HG02588 (cell line): ENCODE results near the gene SHB.
A peak's percentile ranks its signal among the peaks of the same experiment; 100 is the strongest.
"Not testable (repeated sequence)": the region's sequence is repeated elsewhere in the genome, so short reads cannot be mapped to it uniquely, and the experiment has no call there.

ENCODE experiments used
- ATAC-seq: cut with Tn5 transposase; IDR thresholded peaks from one replicate; pipeline ENCODE4 v1.9.1; 2021; ENCODE audit warnings: mild to moderate bottlenecking, moderate library complexity; ENCODE audit not compliant: unreplicated experiment

Gene SHB

DNA sequence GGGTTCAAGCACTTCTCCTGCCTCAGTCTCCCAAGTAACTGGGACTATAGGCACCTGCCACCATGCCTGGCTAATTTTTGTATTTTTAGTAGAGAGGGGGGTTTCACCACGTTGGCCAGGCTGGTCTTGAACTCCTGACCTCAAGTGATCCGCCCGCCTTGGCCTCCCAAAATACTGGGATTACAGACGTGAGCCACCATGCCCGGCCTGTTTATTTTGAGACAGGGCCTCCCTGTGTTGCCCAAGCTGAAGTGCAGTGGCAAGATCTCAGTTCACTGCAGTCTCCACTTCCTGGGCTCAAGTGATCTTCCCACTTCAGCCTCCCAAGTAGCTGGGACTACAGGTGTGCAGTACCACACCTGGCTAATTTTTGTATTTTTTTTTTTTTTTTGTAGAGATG, 159.2 kb downstream of the SHB start:
- not testable (repeated sequence) for ATAC-seq

GRCh38 chr9:37909326-37909725, 159.7 kb downstream of the SHB start:
- no peak for ATAC-seq

DNA sequence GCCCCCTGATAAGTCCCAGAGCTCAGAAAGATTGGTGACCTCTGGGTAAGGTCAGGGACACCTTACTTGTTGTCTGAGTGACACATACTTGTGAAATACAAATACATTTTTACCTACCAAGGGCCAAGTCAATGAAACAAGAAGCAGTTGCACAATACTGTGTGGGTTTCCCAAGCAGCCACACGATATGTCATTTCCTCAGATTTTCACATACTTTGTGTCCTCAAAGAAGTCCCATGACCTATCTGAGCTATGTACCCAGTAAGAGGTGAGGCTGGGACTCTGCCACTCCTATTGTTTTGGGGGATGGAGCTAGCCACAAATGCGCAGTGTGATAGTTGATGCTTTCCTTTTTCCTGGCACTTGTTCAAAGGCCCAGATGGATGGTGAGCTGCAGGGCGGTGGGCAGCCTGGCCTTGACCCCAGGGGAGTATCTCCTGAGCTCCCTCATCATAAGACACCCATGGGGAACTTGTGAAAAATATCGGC, 160.3 kb downstream of the SHB start:
- no peak for ATAC-seq

DNA sequence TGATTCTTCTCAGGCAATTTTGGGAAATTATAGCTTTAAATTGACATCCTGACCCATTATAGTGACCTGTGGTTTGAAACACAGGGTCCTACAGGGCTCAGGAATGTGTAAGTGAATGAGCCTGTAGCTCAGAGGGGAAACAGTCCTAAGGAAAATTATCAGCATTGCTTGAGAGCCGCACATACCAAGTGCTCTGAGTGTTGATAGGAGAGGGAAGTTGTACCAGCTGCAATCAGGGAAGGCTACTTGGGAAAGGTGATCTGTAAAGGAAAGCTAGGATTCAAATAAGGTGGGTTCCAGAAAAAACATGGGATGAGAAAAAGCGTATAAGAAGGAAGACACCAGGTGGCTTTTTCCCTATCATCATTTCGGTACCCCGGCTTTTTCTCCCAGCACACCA, 160.7 kb downstream of the SHB start:
- no peak for ATAC-seq

GRCh38 chr9:37906312-37907239, 162.5 kb downstream of the SHB start:
- ATAC-seq: no peak

DNA sequence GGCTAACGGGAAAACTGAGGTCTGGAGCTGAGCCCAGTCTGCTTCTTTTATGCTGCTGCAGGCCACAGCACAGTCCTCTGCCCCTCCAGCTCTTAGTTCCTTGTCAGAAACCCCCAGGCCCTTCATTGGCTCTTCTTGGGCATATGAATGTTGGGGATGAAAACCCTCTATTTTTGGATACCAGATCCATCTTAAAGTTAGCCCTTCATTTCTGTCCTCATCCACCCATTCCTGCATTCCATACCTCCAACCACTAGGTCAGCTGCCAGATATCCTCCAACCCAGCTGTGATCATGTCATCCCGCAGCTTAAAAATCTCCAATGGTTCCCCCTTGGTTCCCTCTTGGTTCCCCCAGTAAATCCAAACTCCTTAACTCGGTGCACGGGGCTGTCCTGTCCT, 163.3 kb downstream of the SHB start:
- ATAC-seq: no peak

DNA sequence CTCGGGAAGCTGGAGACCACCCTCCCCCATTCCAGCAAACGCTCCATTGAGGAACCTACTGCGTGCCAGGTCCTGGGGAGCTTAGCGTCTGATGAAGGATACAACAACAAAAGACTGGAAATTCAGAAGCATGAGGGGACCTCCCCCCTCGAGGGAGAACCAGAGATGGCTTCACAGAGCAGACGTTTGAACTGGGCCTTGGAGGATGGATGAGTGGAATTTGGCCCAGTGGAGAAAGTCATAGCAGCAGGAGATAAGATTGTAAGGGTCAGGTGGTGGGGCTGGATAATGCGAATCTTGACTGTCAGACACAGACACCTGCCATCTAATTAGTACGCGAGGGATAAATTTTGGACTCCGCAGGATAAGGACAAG, 163.9 kb downstream of the SHB start:
- no peak for ATAC-seq

DNA sequence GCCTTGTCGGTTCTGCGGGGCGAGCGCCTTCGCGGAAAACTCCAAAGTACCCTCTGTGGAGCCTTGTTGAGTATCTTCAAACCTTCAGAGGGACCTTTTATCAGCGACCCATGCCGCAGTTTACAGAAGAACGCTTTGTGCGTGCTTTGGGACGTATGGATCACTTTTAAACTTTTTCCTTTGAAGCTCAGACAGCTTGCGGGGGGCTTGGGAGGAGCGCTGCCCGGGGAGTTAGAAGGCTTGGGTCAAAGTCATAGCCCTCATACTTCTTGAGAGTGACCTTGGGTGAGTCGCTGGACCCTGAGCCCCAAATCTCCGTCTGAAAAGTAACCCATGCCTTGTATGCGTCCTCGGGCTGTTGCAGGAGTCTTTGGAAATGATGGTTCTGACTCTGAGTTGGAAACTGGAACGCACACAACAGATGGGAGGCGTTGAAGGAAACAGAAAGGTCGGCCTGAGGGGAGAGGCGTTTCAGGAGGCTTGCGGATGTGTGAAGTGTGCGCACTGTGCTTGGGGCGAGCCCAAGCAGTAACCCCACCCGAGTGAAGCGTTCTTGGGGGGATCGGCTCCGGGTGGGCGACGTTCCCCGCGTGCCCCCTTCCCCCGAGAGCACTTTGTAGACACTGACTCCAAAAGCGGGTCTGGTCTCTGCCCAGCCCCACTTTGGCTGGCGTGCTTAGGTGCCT, 164.4 kb downstream of the SHB start:
- ATAC-seq: no peak

DNA sequence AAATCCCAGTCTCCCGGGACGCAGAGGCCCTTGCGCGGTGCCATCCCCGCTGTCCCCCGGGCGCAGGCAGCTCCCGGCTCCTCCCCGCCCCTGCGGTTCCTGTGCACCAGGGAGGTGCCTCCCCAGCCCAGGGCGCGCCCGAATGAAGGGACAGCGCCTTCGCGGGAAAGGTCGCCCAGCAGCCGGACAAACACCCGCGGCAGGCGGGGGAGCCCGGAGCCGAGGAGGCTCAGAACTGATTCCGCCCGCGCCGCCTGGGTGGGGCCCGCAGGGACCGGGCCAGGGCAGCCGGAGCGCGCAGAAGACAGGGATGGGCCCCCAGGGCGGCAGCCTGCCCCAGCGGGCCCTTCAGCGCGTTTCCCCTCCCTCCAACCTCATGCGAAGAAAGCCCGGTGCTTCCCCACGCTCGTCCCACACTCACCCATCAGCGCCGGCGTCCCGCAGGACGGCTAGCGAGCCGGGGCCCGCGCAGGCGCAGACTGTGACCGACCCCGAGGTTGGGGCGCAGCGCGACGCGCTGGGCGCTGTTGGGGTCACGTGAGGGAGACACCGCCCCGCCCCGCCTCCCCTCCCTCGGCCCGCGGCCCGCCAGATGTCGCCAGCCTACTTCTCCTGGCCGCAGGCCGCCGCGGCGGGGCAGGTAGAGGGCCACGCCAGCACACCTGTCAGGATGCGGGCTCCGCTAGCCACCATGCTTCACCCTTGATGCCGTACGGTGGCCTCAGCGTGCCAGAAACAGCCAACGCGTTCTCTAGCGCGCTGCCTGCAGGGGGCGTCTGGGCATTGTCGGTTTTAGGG, 165.2 kb downstream of the SHB start, which contains the start of gene SLC25A51:
Gene SLC25A51, minus strand, starts transcription at position 481 of the 798 bp plus-strand sequence. CDS start 15,577 bp downstream, outside the sequence.
- ATAC-seq: peak; percentile 82

- ATAC-seq: peak; percentile 2
These were observed 166.0 kb downstream of the SHB start for GRCh38 chr9:37902796-37903646.

DNA sequence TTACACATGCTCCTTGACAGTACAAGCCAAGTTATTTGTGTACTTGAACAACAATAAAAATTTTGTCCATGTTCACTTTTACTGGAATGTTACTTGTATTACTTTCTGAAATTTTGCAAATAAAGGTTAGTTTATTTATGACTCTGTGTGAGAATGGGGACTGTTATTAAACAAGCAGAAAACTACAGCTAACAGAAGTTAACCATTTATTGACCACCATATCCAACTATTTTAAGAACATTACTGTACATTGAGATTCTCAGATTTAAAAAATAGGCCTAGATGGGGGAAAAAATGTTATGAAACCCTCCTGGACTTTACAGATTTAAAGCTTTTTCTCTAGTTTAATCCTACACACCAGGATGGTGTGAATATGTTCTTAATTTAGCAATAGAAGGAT, 166.9 kb downstream of the SHB start:
- ATAC-seq: no peak

- no peak for ATAC-seq
These were observed 170.0 kb downstream of the SHB start for GRCh38 chr9:37899041-37899440.

DNA sequence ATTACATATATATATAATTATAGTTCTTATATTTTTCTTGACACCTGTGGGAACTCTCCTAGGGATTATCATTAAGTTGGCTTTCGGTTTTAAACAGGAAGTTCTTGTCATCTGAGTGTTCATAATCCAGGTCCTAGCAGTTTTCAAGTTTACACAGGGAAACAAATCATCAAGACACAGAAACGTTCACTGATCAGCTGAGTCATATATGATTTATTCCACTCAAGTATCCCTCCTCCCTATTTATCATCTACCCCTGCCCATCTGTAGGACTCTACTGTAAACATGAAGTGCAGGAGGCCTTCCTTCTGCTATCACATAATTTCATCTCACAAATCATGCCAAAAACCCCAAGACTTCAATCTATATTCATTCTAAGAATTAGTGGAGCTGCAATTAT, 171.4 kb downstream of the SHB start:
- no peak for ATAC-seq

- ATAC-seq: no peak
These were observed 177.0 kb downstream of the SHB start for GRCh38 chr9:37892063-37892462.

- ATAC-seq: not testable (repeated sequence)
These were observed 178.0 kb downstream of the SHB start for GRCh38 chr9:37891042-37891441.

DNA sequence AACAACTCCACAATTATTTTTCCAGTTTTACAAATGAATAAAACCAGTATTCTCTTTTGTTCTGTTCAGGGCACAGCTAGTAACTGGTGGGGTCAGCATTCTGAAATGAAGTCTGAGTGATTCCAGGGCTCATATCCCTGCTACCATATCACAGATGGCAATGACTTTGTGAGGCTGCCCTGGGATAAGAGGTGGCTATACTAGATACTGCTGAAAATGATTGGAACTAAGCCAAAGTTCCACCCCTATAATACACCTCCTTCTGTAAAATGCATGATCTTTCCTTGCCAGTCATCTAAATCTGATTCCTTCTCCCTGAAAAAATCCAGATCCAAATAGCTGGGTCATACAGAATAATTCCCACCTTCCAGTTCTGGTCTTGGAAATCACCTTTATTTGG, 179.5 kb downstream of the SHB start:
- ATAC-seq: no peak

DNA sequence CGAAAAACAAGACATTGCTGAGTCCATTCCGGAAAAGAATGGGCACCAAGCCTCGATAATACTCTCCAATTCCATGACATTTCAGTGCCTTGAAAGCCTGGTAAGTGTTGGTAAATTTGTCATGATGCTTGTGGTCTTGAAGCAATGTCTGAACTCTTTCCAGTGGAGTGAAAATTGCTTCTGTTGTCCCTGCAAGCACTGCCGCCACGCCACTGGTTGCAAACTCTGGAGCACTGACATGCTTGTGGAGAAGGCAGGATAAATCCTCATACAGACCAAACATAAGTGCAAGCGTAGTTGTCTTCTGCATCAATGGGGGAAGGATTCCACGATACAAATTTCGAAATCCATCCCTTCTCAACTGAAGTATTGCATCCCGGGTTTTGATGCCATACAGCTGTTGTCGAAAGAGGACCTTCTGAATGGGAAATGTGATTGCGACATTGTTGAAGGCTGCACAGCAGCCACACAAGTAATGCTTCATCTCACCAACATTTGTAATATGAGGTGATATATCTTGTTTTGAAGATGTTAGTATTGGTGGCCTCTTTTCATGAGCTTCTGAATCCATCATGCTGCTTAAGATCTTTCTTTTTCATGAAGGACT, 180.9 kb downstream of the SHB start:
- ATAC-seq: not testable (repeated sequence)

DNA sequence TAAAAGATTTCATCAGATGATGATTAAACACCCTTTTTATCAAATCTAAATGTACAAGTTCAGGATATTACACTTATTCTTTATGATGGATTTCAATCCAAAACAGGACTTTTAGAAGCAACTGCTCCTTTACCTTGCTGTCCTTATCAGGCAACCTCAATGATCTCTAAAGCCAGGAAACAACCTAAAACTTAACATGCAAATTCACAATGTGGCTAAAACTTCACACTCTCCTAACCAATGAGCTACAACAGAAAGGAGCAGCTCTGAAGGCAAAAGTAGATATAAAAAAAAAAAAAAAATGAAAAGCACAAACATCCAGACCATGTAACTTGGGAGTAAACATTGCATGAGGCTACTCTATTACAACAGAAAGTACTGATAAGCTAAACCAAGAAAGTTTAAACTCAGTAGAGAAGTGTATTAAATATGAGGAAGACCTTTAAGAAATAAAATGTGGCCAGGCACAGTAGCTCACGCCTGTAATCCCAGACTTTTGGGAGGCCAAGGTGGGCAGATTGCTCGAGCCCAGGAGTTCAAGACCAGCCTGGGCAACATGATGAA, 188.0 kb downstream of the SHB start:
- ATAC-seq: no peak

GRCh38 chr9:37876376-37876775, 192.7 kb downstream of the SHB start:
- ATAC-seq: no peak
